NCI-H526 treated with DMSO at 0.1 percent for 48 hours (cell line): ENCODE data around the gene CHRD.
"Not testable (repeated sequence)": the region's sequence is repeated elsewhere in the genome, so short reads cannot be mapped to it uniquely, and the experiment has no call there.

Experiments used
- DNase-seq: peaks from one replicate; lab custom pipeline; 2025; lab: John Stamatoyannopoulos, UW

CHRD gene

GRCh38 chr3:184417619-184418327 lies 37.9 kb downstream of the CHRD start:
- peak; percentile 16 for DNase-seq

GRCh38 chr3:184419171-184419570 lies 39.3 kb downstream of the CHRD start:
- DNase-seq: no peak

- no peak for DNase-seq
These were observed 43.7 kb downstream of the CHRD start for GRCh38 chr3:184423561-184423960.

- no peak for DNase-seq
These were observed 46.9 kb downstream of the CHRD start for GRCh38 chr3:184426691-184427141.

- no peak for DNase-seq
These were observed 48.8 kb downstream of the CHRD start for GRCh38 chr3:184428561-184429175.

GRCh38 chr3:184429786-184430185 lies 49.9 kb downstream of the CHRD start:
- no peak for DNase-seq

- no peak for DNase-seq
These were observed 51.1 kb downstream of the CHRD start for GRCh38 chr3:184430940-184431339.

GRCh38 chr3:184433178-184433577 lies 53.3 kb downstream of the CHRD start:
- DNase-seq: not testable (repeated sequence)

- DNase-seq: no peak
These were observed 59.2 kb downstream of the CHRD start for GRCh38 chr3:184439096-184439495.
